PC-9 (cell line): ENCODE results near the gene IQGAP1. TPM values are rescaled to one million over a fixed set of nuclear protein-coding genes. Genes with fewer than 3 reads are reported as not detected.

ENCODE experiments used
- BruUV-seq: library from RNA; stranded (reverse); fragments of 400-500 nt; replicated peaks from 2 replicates; lab custom pipeline; 2021; lab: Mats Ljungman, UMichigan
- CTCF ChIA-PET: fragments of 300-600 bp; sonication (Branson Sonifier 250); formaldehyde crosslinking; loops from one replicate; lab custom pipeline; 2022; ENCODE audit warnings: antibody characterized with exemption; lab: Charles Lee
- POLR2A ChIA-PET: fragments of 300-600 bp; sonication (Branson Sonifier 250); formaldehyde crosslinking; loops from one replicate; lab custom pipeline; 2022; ENCODE audit warnings: antibody characterized with exemption; ENCODE audit not compliant: unreplicated experiment; lab: Charles Lee
- DNase-seq, 2 experiments: peaks; one replicate each; pipeline versions ENCODE4 v3.0.0 to v3.0.0-alpha.2; 2015 to 2022; ENCODE audit warnings: mixed read lengths in 1 of 2
- H2AFZ ChIP-seq: fragments of 200-600 bp; sonication (generic); 2 replicates; pipeline ENCODE4 v1.8.1; 2017; ENCODE audit warnings: antibody characterized with exemption
- H3F3A ChIP-seq: fragments of 200-600 bp; sonication (generic); 2 replicates; pipeline ENCODE4 v1.8.1; 2017; ENCODE audit warnings: antibody characterized with exemption, mild to moderate bottlenecking, low read depth; ENCODE audit not compliant: insufficient read depth
- H3K27ac ChIP-seq: fragments of 200-600 bp; sonication (generic); 2 replicates; pipeline ENCODE4 v1.6.1; 2016; ENCODE audit warnings: mixed run types
- H3K27me3 ChIP-seq: fragments of 200-600 bp; sonication (generic); 2 replicates; pipeline ENCODE4 v1.6.1; 2016; ENCODE audit warnings: low read depth, mixed run types; ENCODE audit not compliant: insufficient read depth
- H3K36me3 ChIP-seq: fragments of 200-600 bp; sonication (generic); 2 replicates; pipeline ENCODE4 v1.6.1; 2016; ENCODE audit warnings: low read depth, mixed run types
- H3K4me1 ChIP-seq: fragments of 200-600 bp; sonication (generic); replicated peaks from 2 replicates; pipeline ENCODE4 v1.6.1; 2016; ENCODE audit warnings: mixed run types; ENCODE audit not compliant: insufficient read depth
- H3K4me2 ChIP-seq: fragments of 200-600 bp; sonication (generic); 2 replicates; pipeline ENCODE4 v1.6.1; 2017; ENCODE audit warnings: mixed run types
- H3K4me3 ChIP-seq: fragments of 200-600 bp; sonication (generic); 2 replicates; pipeline ENCODE4 v1.6.1; 2016; ENCODE audit warnings: mixed run types
- H3K79me2 ChIP-seq: fragments of 200-600 bp; sonication (generic); 2 replicates; pipeline ENCODE4 v1.6.1; 2017; ENCODE audit warnings: low read depth, mixed run types
- H3K9me2 ChIP-seq: fragments of 200-600 bp; sonication (generic); 2 replicates; pipeline ENCODE4 v1.8.1; 2017; ENCODE audit warnings: mild to moderate bottlenecking; ENCODE audit not compliant: insufficient read depth
- H3K9me3 ChIP-seq: fragments of 200-600 bp; sonication (generic); 2 replicates; pipeline ENCODE4 v1.8.1; 2016; ENCODE audit warnings: low read depth; ENCODE audit not compliant: insufficient read depth
- H4K20me1 ChIP-seq: fragments of 200-600 bp; sonication (generic); 2 replicates; pipeline ENCODE4 v1.8.1; 2017; ENCODE audit not compliant: insufficient read depth
- EZH2 ChIP-seq: fragments of 200-600 bp; sonication (generic); IDR thresholded peaks from 2 replicates; pipeline ENCODE4 v1.8.0; 2017; ENCODE audit warnings: antibody characterized with exemption, low read depth
- intact Hi-C: fragments of 100-400 bp; cut with micrococcal nuclease; formaldehyde crosslinking; loops from one replicate; pipeline ENCODE4 v1.10.0; 2022; ENCODE audit not compliant: unreplicated experiment
- total RNA-seq: library from RNA; stranded (reverse); gene quantifications from 2 replicates; pipeline ENCODE4 v1.2.3, GENCODE V29; 2021
- TF ChIP-seq, protein P1 (sequence below): fragments of 200-600 bp; sonication (generic); conservative IDR thresholded peaks from 2 replicates; pipeline ENCODE4 v1.6.1; 2017; ENCODE audit warnings: mixed run types, antibody characterized with exemption, mild to moderate bottlenecking, moderate library complexity

The IQGAP1 gene
- total RNA-seq, 1 experiment from 2014 or later = 164 TPM

DNA sequence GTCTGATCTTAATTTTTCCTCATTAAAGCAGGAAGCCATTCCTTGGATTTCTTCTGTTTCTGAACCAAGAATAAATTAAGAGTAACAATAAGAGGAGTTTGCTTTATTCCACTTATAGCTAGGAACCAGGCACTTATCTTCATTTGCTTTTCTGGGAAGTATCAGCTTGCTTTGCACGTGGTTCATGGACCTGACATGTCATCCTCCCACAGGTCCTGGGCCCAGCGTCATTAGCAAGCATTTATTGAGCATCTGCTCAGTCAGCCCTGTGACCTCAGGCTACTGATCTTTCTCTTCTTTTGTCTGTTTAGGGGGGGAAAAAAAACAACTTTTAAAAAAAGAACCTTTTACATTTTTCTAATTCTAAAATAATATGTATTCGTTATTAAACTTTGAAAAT lies 107.0 kb downstream of the IQGAP1 start:
- TF ChIP-seq, protein P1, sequence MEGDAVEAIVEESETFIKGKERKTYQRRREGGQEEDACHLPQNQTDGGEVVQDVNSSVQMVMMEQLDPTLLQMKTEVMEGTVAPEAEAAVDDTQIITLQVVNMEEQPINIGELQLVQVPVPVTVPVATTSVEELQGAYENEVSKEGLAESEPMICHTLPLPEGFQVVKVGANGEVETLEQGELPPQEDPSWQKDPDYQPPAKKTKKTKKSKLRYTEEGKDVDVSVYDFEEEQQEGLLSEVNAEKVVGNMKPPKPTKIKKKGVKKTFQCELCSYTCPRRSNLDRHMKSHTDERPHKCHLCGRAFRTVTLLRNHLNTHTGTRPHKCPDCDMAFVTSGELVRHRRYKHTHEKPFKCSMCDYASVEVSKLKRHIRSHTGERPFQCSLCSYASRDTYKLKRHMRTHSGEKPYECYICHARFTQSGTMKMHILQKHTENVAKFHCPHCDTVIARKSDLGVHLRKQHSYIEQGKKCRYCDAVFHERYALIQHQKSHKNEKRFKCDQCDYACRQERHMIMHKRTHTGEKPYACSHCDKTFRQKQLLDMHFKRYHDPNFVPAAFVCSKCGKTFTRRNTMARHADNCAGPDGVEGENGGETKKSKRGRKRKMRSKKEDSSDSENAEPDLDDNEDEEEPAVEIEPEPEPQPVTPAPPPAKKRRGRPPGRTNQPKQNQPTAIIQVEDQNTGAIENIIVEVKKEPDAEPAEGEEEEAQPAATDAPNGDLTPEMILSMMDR = no peak
- TF ChIP-seq EZH2 = no peak
- H3K9me2 ChIP-seq = no peaks in the 10 kb centered on the region
- no peaks in the 10 kb centered on the region for H3F3A ChIP-seq
- no peak overlapping the region for H3K4me3 ChIP-seq
- H3K27ac ChIP-seq = no peak overlapping the region
- H4K20me1 ChIP-seq = no peaks in the 10 kb centered on the region
- CTCF ChIA-PET = no interaction called here
- H3K27me3 ChIP-seq = no peaks in the 10 kb centered on the region
- no peak for DNase-seq
- intact Hi-C loops = no loop called here
- H3K4me2 ChIP-seq = no peak overlapping the region
- H3K79me2 ChIP-seq = no peaks in the 10 kb centered on the region
- H3K36me3 ChIP-seq = peaks cover 32% of the 10 kb centered on the region
- POLR2A ChIA-PET = no interaction called here
- no TSS peak for BruUV-seq
- no peaks in the 10 kb centered on the region for H3K9me3 ChIP-seq
- H3K4me1 ChIP-seq = no peaks in the 10 kb centered on the region
- no peak overlapping the region for H2AFZ ChIP-seq

DNA sequence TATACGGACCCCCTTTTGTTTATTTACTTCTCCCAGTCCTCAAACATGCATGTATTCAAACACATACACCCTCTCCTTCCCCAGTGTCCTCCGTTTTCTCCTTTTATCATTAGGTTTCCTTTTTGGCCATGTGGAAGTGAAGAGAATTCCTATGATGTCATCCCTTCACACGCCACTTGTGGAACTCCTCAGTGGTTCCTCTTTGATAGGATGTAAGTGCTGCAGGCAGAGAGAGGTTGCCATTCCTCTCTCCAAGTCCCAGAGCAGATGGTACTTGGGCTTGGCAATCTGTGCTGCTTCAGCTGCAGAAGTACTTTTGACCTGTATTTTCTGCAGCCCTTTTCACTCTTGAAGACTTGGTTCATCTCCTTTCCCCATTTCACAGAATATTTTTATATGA lies 108.7 kb downstream of the IQGAP1 start:
- H3K27me3 ChIP-seq = no peaks in the 10 kb centered on the region
- TF ChIP-seq EZH2 = no peak
- TF ChIP-seq, protein P1 = no peak
- H4K20me1 ChIP-seq = no peaks in the 10 kb centered on the region
- no peaks in the 10 kb centered on the region for H3K4me1 ChIP-seq
- no peaks in the 10 kb centered on the region for H3K9me3 ChIP-seq
- no peak overlapping the region for H2AFZ ChIP-seq
- ChIA-PET CTCF (interaction anchor here (0.6 kb wide), 1 partner anchor 28 kb away, joined by 3 read pairs; no protein-coding TSS in a partner anchor), POLR2A (no interaction called here)
- BruUV-seq = no TSS peak
- intact Hi-C loops = no loop called here
- no peak overlapping the region for H3K4me2 ChIP-seq
- H3K27ac ChIP-seq = no peak overlapping the region
- no peaks in the 10 kb centered on the region for H3F3A ChIP-seq
- H3K4me3 ChIP-seq = no peak overlapping the region
- H3K79me2 ChIP-seq = no peaks in the 10 kb centered on the region
- no peak for DNase-seq
- H3K36me3 ChIP-seq = peaks cover 34% of the 10 kb centered on the region
- H3K9me2 ChIP-seq = no peaks in the 10 kb centered on the region

DNA sequence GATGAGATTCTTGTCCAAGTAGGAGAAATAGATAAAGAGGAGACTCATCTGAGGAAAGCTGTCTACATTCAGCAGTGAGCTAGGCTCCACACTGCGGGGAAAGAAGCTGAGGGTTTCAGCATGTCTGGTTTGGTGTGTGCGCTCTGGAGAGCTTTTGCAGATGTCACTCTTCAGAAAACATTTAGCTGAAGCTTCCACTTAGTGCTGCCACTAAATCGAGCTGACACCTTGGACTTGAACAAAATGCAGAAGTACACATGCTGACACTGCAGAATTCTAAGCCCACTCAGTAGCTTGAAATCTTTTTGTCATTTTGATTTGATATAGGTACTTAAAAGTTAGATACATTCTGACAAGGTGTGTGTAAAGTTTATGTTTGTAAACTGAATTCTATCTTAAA lies 109.3 kb downstream of the IQGAP1 start:
- ChIA-PET CTCF (interaction anchor here (0.6 kb wide), 1 partner anchor 28 kb away, joined by 3 read pairs; no protein-coding TSS in a partner anchor), POLR2A (no interaction called here)
- Histone ChIP-seq H4K20me1 (no peaks in the 10 kb centered on the region), H3K27me3 (no peaks in the 10 kb centered on the region), H3K79me2 (no peaks in the 10 kb centered on the region), H3K27ac (no peak overlapping the region), H2AFZ (no peak overlapping the region), H3K9me3 (no peaks in the 10 kb centered on the region), H3K4me3 (no peak overlapping the region), H3F3A (no peaks in the 10 kb centered on the region), H3K4me2 (no peak overlapping the region), H3K36me3 (peaks cover 33% of the 10 kb centered on the region), H3K4me1 (no peaks in the 10 kb centered on the region), H3K9me2 (no peaks in the 10 kb centered on the region)
- no peak for DNase-seq
- intact Hi-C loops = no loop called here
- TF ChIP-seq, protein P1 = no peak
- TF ChIP-seq EZH2 = no peak
- no TSS peak for BruUV-seq
